GM12878 (cell line): ENCODE data around the gene LTC4S. TPM values are rescaled to one million over a fixed set of nuclear protein-coding genes. Genes with fewer than 3 reads are reported as not detected.

Source experiments
- BMI1 ChIP-seq: fragments of 450-650 bp; IDR thresholded peaks from 2 replicates; pipeline ENCODE4 v1.6.1; 2016; ENCODE audit warnings: mild to moderate bottlenecking, moderate library complexity, borderline replicate concordance
- CBFB ChIP-seq: IDR thresholded peaks from 2 replicates; pipeline ENCODE4 v1.6.1; 2016; ENCODE audit warnings: antibody characterized with exemption, low read depth
- CEBPB ChIP-seq, 2 experiments: fragments of 150-350 bp in 1 of 2; IDR thresholded peaks; 2 replicates each; pipeline ENCODE4 v1.6.1; 2012 to 2014; ENCODE audit warnings: low read depth in 2 of 2, low read length in 2 of 2, borderline replicate concordance in 1 of 2, inconsistent platforms in 1 of 2
- CHD2 ChIP-seq: IDR thresholded peaks from 2 replicates; pipeline ENCODE4 v1.6.1; 2011; ENCODE audit warnings: low read depth, low read length, improper control_type of control experiment, borderline replicate concordance
- CREM ChIP-seq: IDR thresholded peaks from 2 replicates; pipeline ENCODE4 v1.6.1; 2014; ENCODE audit warnings: antibody characterized with exemption, low read depth
- EP300 ChIP-seq, 2 experiments: fragments of 150-350 bp in 1 of 2; IDR thresholded peaks; 2 replicates each; pipeline ENCODE4 v1.6.1; 2011 to 2012; ENCODE audit warnings: low read depth in 2 of 2, low read length in 2 of 2, borderline replicate concordance in 1 of 2, improper control_type of control experiment in 1 of 2, inconsistent platforms in 1 of 2; ENCODE audit not compliant: control insufficient read depth in 1 of 2
- MYB ChIP-seq: fragments of 150-350 bp; IDR thresholded peaks from 2 replicates; pipeline ENCODE4 v1.6.1; 2014; ENCODE audit warnings: mild to moderate bottlenecking, low read depth, low read length, borderline replicate concordance
- NFXL1 ChIP-seq: fragments of 450-650 bp; IDR thresholded peaks from 2 replicates; pipeline ENCODE4 v1.6.1; 2017; ENCODE audit warnings: antibody characterized with exemption, mild to moderate bottlenecking, borderline replicate concordance
- NR2C1 ChIP-seq: fragments of 450-650 bp; IDR thresholded peaks from 2 replicates; pipeline ENCODE4 v1.6.1; 2017; ENCODE audit warnings: antibody characterized with exemption, mild to moderate bottlenecking, moderate library complexity
- PAX5 ChIP-seq: IDR thresholded peaks from 2 replicates; pipeline ENCODE4 v1.6.1; 2011; ENCODE audit warnings: low read depth, low read length, borderline replicate concordance
- PAX8 ChIP-seq: fragments of 450-650 bp; IDR thresholded peaks from 2 replicates; pipeline ENCODE4 v1.6.1; 2017; ENCODE audit warnings: mild to moderate bottlenecking, moderate library complexity
- POLR2AphosphoS2 ChIP-seq: IDR thresholded peaks from 2 replicates; pipeline ENCODE4 v1.6.1; 2011; ENCODE audit warnings: low read depth, mild to moderate bottlenecking, low read length, improper control_type of control experiment, moderate library complexity
- RUNX3 ChIP-seq: IDR thresholded peaks from 2 replicates; pipeline ENCODE4 v1.6.1; 2012; ENCODE audit warnings: low read length, inconsistent platforms
- SIN3A ChIP-seq: IDR thresholded peaks from 2 replicates; pipeline ENCODE4 v1.6.1; 2012; ENCODE audit warnings: low read depth, low read length, improper control_type of control experiment
- SPI1 ChIP-seq: IDR thresholded peaks from 2 replicates; pipeline ENCODE4 v1.6.1; 2011; ENCODE audit warnings: low read depth, mild to moderate bottlenecking, low read length, moderate library complexity, borderline replicate concordance; ENCODE audit not compliant: insufficient read depth
- SUPT20H ChIP-seq: IDR thresholded peaks from 2 replicates; pipeline ENCODE4 v1.6.1; 2011; ENCODE audit warnings: low read depth, mild to moderate bottlenecking, low read length, moderate library complexity, borderline replicate concordance; ENCODE audit not compliant: control insufficient read depth
- SUZ12 ChIP-seq: fragments of 200-600 bp; sonication (generic); IDR thresholded peaks from one replicate; pipeline ENCODE4 v1.6.1; 2018; ENCODE audit warnings: antibody characterized with exemption, mild to moderate bottlenecking; ENCODE audit not compliant: unreplicated experiment
- ZNF217 ChIP-seq: fragments of 450-650 bp; IDR thresholded peaks from 2 replicates; pipeline ENCODE4 v1.6.1; 2017; ENCODE audit warnings: antibody characterized with exemption, mild to moderate bottlenecking
- polyA plus RNA-seq, 11 experiments: library from polyadenylated mRNA; depleted of rRNA in 4 of 11; unstranded in 6 of 11; stranded (reverse) in 5 of 11; fragments of >200 nt; fragmentation: Nextera tagmentation in 4 of 11; fragmentation: Illumina TruSeq in 1 of 11; extraction: Ambion mirVana in 4 of 11; extraction: Trizol in 1 of 11; gene quantifications; 1 replicate in 1 of 11; 2 replicates in 10 of 11; pipeline versions ENCODE4 v1.2.1 to v1.2.3, GENCODE V29; 2011 to 2016; ENCODE audit warnings: inconsistent platforms in 2 of 11, missing spikeins in 2 of 11, low read depth in 1 of 11
- total RNA-seq, 4 experiments: library from RNA; depleted of rRNA in 3 of 4; stranded (reverse); fragments of >200 nt in 3 of 4; fragmentation: Illumina TruSeq in 1 of 4; extraction: Trizol in 1 of 4; gene quantifications; 2 replicates each; pipeline versions ENCODE4 v1.2.1 to v1.2.3, GENCODE V29; 2013 to 2021
- TF ChIP-seq, protein P1 (sequence below): IDR thresholded peaks from 2 replicates; pipeline ENCODE4 v1.6.1; 2012; ENCODE audit warnings: low read depth, low read length, improper control_type of control experiment
- TF ChIP-seq, protein P2 (sequence below): fragments of 450-650 bp; IDR thresholded peaks from 2 replicates; pipeline ENCODE4 v1.6.1; 2017; ENCODE audit warnings: antibody characterized with exemption, mild to moderate bottlenecking, moderate library complexity
- TF ChIP-seq, protein P3 (sequence below): fragments of 150-350 bp; IDR thresholded peaks from 2 replicates; pipeline ENCODE4 v1.6.1; 2016; ENCODE audit warnings: low read depth, low read length
- TF ChIP-seq, protein P4 (sequence below): IDR thresholded peaks from 2 replicates; pipeline ENCODE4 v1.6.1; 2012; ENCODE audit warnings: low read length, inconsistent platforms

The LTC4S gene
- total and polyA plus RNA-seq, 10 of the 15 experiments (the other 5 are each of a cell fraction or from before 2014, with no cell fraction given): 0.78 to 3.6 (median 1.8) TPM; not detected in 5

DNA sequence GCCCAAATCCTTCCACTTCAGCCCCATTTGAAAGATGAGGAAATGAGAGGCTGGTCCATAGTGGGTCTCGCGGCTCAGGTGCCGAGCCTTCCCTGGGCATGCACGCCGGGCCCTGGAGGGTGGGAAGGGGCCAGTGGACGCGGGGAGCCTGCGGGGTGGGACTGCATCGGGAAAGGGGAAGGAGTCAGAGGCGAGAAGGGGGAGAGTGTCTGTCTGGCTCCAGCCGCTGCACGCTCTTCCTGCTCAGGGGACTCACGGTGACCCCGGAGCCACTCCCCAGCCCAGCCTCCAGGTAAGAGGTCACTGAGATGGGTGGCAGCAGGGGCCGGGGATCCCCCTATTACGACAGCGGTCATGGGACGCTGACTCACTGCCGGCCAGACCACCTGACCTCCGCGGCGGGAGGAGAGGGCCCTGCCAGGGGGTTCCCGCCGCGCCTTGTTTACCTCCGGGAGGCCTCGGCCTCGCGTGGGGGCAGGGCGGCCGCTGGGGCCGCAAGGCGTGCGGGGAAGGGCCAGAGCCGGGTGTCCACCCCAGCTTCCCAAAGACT is 25.0 kb downstream of the LTC4S start (continued):
- TF ChIP-seq, protein P1, sequence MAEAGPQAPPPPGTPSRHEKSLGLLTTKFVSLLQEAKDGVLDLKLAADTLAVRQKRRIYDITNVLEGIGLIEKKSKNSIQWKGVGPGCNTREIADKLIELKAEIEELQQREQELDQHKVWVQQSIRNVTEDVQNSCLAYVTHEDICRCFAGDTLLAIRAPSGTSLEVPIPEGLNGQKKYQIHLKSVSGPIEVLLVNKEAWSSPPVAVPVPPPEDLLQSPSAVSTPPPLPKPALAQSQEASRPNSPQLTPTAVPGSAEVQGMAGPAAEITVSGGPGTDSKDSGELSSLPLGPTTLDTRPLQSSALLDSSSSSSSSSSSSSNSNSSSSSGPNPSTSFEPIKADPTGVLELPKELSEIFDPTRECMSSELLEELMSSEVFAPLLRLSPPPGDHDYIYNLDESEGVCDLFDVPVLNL: peak; percentile 61
- TF ChIP-seq POLR2AphosphoS2 (no peak; the same call in 1 of the 2 replicates), CREM (peak; percentile 94), SPI1 (0 out of 2 replicates have a peak, but pooled peaks have one; percentile 2), ZNF217 (0 out of 2 replicates have a peak, but pooled peaks have one; percentile 19), BMI1 (no peak), SIN3A (no peak), MYB (no peak), PAX8 (no peak), SUPT20H (no peak), CBFB (peak; percentile 21; the same call in 1 of the 2 replicates), NR2C1 (peak; percentile 94), CHD2 (peak; percentile 94), EP300 (IDR thresholded peaks at IDR 0.05; ENCODE audit: borderline replicate concordance in 1 of 2, control insufficient read depth in 1 of 2, low read depth in 2 of 2, low read length in 2 of 2) (peak; percentile 83 to 87; a peak in 3 of 4 replicates), RUNX3 (peak; percentile 74), SUZ12 (no peak), CEBPB (IDR thresholded peaks at IDR 0.05; ENCODE audit: borderline replicate concordance in 1 of 2, low read depth in 2 of 2, low read length in 2 of 2) (no peak), PAX5 (peak; percentile 94), NFXL1 (no peak)
- TF ChIP-seq, protein P2, sequence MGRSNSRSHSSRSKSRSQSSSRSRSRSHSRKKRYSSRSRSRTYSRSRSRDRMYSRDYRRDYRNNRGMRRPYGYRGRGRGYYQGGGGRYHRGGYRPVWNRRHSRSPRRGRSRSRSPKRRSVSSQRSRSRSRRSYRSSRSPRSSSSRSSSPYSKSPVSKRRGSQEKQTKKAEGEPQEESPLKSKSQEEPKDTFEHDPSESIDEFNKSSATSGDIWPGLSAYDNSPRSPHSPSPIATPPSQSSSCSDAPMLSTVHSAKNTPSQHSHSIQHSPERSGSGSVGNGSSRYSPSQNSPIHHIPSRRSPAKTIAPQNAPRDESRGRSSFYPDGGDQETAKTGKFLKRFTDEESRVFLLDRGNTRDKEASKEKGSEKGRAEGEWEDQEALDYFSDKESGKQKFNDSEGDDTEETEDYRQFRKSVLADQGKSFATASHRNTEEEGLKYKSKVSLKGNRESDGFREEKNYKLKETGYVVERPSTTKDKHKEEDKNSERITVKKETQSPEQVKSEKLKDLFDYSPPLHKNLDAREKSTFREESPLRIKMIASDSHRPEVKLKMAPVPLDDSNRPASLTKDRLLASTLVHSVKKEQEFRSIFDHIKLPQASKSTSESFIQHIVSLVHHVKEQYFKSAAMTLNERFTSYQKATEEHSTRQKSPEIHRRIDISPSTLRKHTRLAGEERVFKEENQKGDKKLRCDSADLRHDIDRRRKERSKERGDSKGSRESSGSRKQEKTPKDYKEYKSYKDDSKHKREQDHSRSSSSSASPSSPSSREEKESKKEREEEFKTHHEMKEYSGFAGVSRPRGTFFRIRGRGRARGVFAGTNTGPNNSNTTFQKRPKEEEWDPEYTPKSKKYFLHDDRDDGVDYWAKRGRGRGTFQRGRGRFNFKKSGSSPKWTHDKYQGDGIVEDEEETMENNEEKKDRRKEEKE: no peak
- TF ChIP-seq, protein P3, sequence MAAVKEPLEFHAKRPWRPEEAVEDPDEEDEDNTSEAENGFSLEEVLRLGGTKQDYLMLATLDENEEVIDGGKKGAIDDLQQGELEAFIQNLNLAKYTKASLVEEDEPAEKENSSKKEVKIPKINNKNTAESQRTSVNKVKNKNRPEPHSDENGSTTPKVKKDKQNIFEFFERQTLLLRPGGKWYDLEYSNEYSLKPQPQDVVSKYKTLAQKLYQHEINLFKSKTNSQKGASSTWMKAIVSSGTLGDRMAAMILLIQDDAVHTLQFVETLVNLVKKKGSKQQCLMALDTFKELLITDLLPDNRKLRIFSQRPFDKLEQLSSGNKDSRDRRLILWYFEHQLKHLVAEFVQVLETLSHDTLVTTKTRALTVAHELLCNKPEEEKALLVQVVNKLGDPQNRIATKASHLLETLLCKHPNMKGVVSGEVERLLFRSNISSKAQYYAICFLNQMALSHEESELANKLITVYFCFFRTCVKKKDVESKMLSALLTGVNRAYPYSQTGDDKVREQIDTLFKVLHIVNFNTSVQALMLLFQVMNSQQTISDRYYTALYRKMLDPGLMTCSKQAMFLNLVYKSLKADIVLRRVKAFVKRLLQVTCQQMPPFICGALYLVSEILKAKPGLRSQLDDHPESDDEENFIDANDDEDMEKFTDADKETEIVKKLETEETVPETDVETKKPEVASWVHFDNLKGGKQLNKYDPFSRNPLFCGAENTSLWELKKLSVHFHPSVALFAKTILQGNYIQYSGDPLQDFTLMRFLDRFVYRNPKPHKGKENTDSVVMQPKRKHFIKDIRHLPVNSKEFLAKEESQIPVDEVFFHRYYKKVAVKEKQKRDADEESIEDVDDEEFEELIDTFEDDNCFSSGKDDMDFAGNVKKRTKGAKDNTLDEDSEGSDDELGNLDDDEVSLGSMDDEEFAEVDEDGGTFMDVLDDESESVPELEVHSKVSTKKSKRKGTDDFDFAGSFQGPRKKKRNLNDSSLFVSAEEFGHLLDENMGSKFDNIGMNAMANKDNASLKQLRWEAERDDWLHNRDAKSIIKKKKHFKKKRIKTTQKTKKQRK: no peak
- TF ChIP-seq, protein P4, sequence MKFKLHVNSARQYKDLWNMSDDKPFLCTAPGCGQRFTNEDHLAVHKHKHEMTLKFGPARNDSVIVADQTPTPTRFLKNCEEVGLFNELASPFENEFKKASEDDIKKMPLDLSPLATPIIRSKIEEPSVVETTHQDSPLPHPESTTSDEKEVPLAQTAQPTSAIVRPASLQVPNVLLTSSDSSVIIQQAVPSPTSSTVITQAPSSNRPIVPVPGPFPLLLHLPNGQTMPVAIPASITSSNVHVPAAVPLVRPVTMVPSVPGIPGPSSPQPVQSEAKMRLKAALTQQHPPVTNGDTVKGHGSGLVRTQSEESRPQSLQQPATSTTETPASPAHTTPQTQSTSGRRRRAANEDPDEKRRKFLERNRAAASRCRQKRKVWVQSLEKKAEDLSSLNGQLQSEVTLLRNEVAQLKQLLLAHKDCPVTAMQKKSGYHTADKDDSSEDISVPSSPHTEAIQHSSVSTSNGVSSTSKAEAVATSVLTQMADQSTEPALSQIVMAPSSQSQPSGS: peak; percentile 48; the same call in 1 of the 2 replicates
